Activated CD8-positive, alpha-beta memory T cell treated with anti-CD3 and anti-CD28 coated beads, Interleukin-2, amount 50 U/mL, for 1 hour (primary cell): ENCODE data around the gene CADPS2.

ENCODE experiments used
- DNase-seq: peaks from one replicate; pipeline ENCODE4 v3.0.0-alpha.2; 2020; ENCODE audit errors: extremely low read depth

Gene CADPS2

DNA sequence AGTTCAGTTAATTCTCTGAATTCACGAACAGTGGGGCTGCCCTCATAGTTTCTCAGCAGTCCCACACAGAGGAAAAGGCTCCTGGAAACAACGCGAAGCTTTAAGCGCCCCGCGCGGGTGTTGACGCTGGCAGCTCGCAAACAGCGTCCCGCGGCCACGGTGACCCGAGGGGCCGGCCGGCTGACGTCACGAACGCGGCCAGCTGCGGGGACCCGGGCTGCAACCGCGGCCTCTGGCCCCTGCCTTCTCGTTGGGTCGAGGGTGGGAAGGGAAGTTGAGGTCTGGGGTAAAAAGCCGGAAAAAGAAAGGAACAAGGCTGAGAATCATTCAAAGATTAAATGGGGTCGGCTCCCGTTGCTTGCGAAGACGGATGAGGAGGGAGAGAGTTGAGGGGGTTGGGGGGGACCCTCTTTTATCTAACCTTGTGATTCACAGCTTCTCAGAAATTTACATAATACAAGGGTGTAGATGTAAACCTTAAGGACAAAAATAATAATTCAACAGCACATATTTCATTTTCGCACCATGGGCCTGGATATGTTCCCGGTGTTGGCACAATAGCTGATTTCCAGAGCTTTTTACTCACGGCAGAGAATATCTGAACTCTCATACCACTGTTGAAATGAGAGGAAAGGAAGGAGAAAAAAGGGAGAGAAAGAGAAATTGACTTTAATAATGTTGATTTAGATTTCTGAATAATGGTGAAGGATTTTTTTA is 574.4 kb downstream of the CADPS2 start:
- DNase-seq, result no peak

DNA sequence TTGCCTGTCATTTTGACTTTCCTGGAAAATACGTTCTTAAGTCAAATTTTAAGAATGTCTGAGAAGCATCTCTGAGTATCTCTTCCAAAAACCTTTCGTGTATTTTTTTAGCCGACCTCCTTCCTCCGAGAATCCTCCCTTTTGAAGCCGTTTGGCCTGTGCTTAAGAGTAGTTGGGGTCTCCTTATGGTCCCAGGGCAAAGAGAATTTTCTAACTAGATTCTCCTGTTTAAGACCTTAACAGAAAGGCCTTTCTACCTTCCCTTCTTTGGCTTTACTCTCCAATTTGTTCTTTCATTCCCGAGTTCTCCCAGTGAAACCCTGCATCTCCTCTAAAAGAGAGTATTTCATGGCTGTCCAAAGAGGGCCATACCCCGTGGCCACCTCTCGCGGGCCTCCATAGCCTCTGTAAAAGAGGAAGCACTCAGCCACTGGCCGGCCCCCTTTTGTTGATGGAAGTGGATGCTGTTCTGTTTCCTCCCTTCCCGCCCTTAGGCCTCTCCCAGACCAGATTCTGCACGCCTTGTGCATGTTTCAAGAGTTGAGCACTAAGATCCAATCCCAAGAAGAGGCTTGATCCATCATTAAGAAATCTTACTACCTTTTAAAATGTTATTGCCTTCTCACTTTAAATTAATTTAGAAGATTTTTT is 575.1 kb downstream of the CADPS2 start:
- no peak for DNase-seq

DNA sequence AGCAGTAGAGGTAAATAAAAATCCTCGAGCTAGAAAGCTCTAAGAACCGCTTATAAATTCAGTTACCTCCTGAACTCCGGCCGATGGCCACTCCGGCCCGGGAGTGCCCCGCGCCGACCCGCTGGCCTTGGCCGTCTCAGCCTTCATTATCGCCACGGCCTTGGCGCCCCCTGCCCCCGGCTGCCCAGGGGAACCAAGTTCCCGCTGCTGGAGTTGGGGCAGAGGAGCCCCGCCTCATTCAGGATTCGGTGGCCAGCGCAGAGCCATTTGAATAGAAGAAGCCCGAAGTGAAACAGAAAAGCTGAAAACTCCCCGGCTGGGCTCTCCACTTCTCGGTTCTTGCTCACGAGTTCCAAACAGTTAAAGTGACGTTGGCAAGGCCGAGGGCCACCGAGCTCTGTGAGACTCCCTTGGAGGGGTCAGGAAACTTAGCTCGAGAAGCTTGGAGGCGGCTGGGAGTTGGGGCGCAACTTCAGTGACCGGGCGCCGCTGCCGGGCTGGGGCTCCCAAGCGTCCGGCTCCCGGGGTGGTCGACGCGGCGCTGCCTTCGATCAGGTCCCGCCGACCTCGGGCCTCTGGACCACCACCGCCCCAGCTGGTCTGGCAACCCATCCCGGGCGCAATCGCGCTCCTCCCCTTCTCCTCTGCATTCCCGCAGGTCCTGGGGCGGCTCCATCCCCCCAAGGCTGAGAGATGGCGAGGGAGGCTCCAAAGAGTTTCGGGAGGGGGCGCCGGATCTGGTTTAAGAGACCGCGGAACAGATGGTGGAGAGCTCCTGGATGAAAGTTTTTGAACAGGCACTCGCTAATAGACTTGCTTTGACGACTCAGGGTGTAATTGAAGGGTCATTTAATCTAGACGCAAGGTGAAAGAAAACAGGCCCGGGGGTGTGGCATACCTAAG is 575.9 kb downstream of the CADPS2 start:
- DNase-seq, result no peak

DNA sequence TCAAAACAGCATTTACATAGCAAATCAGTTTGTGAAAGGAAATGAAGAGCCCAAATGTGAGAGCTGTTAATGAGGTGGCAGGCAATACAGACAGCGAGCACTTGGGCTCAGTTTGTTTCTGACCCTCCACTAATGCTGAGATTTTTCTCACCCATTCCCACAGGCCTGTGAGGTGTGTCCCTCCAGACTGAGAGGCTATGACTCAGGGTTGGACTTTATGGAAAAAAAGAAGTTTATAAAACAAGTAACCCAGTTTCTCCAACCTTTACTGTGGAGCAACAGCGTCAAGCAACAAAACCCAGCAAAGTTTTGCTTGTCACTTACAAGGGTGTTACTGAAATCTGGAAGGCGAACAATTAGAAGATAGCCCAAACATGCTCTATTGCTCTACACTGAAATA is 576.8 kb downstream of the CADPS2 start:
- DNase-seq, result no peak

DNA sequence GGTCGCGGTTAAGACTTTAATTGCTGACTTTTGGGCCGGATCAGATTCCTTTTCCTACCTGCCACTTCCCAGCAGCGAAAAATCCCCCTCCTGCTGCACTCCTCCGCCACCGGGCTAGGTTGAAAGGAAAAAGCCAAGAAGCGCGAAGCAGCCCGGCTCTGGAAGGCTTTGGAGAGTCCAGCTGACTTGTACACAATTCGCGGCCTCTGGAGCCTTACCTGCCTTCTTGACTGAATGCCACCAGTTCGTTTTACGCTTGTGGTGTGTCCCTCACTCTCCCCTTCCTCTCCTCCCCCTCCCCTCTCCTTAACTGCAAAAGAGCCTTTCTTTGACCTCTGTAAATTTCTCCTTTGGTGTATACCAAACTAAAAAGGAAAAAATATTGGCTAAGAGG is 579.0 kb downstream of the CADPS2 start:
- no peak for DNase-seq

DNA sequence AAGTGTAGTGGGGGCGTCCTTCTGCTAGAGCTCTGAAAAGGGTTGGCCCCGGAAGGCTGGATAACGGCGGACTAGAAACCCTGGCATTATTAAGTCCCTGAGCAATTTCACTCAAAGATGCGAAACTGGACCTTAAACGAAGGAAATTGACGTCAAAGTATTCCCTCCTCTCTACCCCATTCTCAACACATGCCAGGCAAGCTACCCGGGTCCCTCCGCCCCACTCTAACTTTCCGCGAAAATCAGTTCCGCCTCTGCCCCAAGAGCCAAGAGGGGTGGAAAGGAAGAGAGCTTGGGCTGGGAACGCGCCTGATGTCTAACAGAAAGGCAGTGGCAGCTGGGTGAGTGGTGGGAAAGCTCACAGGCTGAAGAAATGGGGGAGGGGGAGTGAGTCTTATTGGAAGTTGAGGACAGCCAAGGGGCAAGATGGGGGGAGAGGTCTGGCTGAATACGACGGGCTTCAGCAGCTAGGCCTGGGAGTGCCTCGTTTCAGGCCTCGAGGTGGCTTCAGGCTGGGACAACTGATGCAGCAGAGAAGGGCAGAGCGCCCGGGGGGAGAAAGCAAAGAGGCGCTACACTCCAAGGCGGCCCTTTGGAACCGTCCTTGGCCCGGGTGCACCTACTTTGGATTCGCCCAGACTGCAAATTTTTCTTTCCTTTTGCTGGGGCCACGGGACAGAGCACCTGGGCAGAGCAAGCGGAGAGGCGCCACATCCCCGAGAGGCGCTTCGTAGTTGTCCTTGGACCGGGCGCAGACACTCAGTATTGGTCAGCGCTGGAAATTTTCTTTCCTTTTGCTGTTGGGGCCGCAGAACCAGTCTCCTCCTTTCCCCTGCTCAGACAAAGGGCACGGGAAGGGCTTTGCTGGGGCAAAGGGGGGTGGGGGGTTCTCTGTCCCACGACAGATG is 579.7 kb downstream of the CADPS2 start:
- no peak for DNase-seq

DNA sequence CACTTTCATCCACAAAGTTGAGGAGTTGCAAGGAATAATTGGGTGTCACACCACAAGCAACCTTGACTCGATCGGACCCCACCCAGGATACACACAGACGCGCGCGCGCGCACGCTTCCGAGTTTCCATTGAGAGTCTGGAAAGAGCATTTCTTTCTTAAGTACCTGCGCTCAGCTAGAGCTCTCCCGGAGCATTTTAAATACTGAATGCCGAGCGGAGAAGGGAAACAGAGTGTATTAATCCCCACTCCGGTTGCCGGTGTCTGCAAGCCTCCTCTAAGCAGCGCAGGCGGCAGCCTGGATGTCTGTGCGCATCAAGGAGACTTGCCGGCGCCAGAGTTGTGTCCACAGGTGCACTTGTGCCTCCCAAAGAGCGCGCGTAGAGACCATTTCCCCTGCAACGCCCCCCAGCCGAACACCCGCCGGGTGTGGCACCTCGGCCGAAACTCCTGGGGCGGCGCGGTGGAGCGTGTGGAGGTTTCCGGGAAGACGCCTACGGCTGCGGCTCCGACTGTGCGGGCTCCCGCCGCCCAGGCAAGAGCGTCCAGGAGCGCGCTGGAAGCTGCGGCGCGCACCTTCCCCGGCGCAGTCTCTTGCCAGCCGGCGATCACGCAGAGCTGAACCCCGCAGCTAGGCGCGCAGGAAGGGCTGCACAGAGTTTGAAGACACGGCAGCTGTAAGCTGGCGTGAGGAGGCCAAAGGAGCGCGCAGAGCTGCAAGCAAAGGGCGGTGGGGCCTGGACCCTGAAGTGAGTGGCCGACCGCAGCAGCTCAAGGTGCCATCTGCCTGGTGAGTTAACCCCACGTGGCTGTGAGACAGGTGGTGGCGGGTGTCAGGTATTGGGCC is 580.6 kb downstream of the CADPS2 start:
- DNase-seq, result no peak

DNA sequence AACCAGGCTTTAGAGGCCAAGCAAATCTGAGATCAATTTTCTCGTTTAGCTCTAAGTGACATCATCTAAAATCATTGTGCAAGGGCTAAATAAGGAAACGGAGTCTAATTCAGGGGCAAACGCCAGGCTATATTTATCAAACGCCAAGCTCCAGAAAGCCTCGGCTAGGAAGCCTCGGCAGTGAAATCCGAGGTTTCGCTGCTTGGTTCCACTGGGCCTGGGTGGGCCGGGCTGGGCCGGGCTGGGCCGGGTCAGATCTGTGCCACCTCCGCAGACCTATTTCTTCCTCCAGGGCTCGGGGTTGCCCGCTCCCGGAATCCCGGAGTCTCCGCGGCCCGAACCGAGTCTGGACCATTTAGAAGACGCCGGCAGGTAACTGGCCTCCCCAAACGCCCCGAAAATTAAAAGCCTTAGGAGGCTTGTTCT is 581.3 kb downstream of the CADPS2 start:
- DNase-seq, result no peak

DNA sequence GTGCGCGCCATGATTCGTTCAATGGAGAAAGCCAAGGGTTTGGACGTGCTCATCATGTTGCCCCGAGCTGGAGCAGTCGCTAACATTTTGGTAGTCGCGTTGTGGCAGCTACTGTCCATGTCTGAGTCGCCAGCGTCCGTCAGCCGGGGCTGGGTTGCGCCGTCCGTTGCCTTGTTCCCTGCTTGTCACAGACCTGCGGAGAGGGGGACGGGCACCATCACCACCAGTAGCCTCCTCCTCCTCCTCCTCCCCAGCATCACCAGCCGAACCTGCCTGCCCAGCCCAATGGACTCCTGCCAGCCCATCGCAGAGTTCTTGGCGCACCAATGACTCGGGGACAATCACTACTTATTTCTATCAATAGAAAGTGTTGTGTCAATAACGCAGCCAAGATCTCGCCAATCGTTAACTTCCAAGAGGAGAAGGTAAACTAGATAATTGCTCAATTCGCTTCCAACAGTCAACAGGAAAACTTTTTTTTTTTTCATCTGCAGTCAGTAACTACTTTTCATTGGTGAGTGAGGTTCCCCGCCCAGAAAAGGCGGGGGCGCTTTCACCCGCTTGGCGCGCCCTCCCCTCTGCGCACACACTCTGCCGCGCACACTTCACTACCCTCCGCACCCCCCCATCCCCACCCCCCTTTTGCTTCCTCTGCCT is 581.8 kb downstream of the CADPS2 start, which contains the start of gene FEZF1:
Gene FEZF1, minus strand, starts transcription at position 432 of the 657 bp plus-strand sequence. Its CDS starts 313 bp downstream, at position 119.
- no peak for DNase-seq

DNA sequence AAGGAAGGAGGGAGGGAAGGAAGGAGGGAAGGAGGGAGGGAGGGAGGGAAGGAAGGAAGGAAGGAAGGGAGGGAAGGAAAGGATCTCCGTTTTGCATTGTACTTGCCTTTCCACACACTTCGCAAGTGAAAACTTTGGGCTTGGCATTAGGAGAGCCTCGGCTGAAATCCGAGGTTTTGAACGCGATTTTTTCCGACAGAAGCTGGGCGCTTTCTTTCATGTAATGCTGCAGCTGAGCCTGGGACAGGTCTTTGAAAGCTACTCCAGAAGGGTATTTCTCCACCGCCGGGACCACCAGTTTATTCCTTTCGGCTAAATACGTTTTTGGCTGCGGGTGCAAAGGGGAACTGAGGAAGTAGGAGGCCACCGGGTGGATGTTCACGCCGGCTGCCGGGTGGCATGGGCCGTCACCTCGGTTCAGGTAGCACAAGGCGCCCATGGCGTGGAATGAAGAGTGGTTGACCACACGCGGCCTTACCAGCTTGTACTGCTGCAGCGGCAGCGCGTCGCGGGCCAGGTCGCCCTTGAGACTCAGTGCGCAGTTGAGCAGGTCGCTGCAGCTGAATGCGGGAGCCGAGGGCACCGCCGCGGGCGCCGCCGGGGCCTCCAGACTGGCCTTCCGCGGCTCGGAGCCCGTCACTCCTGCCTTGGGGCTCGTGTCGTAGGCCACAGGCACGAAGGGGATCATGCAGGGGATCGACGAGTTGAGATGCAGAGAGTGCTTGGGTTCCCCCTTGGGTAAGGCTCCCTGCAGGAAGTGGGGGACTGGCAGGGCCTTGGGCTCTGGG is 582.5 kb downstream of the CADPS2 start:
- no peak for DNase-seq

DNA sequence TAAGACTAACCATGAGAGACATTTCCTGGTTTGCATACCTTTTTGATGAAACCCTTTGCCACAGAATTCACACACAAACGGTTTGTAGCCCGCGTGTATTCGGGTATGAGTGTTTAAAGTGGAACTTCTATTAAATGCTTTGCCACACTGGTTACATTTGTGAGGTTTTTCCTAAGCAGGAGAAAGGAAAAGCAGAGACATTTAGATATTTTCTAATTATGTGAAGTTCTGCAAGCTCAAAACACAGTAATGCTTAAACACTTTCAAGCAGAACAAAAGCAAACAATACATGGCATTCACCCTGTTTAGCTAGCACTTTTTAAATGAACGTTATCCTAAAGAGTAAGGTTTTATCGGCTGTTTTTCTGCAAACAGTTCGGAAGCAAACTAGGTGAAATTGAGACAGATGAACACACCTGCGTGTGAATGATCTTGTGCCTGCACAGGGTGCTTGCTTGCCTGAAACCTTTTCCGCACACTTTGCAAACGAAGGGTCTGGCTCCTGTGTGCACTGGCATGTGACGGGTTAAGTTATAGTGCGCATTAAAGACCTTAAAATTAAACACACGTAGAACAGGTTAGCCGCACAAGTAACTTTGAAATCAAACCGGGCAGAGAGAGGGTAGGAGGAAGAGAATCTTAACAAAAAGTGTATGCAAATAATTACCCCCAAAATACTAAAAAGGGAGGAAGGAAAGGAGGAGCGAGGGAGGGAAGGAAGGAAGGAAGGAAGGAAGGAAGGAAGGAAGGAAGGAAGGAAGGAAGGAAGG is 583.3 kb downstream of the CADPS2 start:
- DNase-seq, result no peak

DNA sequence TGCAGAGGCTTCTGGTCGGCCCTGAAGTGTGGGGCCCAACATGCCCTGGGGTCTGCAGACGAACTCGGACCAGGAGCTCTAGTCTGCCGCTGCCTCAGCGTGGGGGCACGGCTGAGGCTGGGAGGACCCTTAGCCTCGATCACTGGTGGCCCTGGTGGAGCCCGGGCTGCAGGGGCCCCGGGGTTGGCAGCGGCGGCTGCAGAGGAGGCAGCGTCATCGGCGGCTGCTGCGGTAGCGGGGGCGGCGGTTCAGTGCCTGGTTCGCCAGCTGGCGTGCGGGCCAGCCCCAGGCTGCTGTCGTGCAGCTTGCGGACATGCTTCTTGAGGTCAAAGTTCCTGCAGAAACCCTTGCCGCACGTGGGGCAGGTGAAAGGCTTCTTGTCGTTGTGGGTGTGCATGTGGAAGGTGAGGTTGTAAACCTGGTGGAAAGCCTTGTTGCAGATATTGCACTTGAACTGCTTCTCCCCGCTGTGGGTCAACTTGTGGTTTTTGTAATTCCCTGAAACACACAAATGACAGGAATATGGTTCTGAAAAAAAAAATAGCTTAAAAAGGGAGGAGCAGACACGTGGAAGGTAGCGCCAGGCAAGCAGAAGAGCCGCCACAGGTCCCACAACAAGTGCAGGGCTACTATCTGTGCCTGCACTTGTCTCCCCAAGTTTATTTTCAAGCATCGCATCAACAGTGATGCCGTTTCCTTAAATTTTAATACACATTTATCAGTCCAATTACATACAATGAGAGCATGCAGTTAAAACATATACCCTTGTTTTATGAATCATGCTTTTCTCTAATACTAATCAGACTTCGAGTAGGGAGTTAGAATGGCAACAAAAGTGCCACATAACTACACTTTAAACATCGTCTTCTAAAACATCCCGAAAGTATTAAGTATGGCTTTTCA is 584.2 kb downstream of the CADPS2 start:
- DNase-seq, result no peak

DNA sequence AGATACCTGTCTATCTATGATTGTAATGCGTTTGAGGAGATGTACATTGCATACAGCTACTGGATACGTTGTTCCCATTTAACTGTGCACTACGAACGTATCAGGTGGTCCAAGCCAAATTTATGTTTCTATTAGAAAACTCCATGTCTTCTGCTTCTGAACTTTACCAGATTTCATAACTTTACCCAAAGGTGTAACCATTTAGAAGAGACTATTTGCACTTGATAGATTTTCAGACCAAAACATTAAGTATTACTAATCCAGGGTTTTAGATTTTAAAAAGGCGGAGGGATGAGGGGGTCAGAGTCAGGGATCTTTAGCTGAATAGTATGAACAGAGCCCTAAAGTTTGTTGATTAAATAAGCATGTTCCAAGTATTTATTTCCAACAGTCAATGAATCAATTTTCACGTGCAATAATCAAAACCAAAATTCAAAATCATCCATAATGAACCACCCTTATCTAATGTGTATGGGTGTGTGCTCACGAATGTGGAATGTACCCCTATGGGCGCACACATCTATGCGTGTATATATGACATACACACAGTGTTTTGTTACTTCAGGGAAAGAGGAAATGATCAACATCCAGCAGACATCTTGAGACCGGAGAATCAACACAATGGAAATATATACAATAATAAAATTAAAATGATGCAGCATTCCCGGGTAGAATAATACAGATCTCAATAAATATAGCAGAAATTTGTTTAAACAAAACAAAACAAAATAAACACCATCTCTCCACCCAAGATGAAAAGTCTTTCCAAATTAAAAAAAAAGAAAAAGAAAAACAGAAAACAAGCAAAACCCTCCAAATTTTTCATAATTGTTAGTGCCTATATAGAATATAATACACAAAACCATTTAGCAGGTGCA is 585.1 kb downstream of the CADPS2 start:
- DNase-seq, result no peak

DNA sequence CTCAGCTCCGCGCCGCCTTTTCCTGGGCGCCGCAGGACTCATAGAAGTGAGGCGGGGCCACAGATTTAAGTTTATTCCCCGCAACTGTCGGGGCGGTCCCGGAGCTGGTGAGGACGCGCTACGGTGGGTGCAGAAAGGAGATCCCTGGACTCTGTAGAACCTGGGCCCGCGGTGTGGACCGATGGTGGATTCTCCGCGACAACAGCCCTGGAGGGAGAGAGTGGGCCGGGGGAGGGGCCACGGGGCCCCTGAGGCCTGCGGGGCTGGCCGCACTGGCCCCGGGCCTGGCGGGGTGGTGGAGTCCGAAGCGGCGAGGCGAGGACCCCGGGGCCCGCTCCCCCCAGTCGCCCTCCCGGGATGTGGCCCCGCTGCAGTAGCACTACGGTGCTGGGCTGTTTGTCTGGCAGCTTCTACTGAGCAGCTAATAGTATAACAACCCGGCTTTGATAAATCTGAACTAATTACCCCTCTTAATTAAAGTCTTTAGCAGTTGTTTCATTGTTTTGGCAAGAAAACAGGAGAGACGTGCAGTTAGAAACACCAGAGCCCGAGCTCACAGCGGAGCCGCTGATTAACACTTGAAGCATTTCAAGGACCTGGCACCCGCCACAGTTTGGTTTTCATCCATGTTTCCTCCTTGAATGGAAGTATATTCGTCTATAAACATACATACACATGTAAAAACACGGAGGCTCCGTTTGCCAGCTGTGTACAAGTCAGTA is 585.9 kb downstream of the CADPS2 start:
- no peak for DNase-seq

DNA sequence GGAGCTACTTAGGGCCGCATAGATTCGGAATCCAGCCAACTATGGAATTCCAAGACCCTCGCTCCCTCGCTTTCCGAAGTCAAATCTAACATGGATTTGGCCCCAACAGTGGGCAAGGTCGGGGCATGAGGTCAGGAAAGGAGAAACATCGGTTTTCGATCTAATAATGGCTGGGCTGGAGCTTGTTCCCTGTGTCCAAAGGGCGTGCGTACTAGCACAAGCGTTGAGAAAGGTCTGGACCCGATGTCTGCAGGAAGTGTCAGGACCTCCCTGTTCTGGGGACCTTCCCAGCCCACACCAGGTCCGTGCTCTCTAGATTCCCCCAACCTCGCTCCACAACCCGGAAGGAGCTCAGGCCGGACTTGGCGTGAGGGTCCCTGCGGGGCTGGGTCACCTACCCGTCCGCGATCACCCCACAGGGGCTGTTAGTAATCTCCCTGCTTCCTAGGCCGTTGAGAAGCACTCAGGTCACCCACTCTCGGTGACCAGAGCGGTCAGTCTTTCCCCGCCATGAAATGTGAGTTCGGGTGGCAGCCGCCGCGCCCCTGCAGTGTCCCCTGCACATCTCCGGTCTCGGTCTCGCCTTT is 586.5 kb downstream of the CADPS2 start:
- DNase-seq, result no peak
